ENCODE results near the gene DHX9. TPM values are rescaled to one million over a fixed set of nuclear protein-coding genes. Genes with fewer than 3 reads are reported as not detected.

DHX9 gene
- total and polyA plus RNA-seq, 2 of the 13 experiments (the other 11 are each of a cell fraction or from before 2014, with no cell fraction given): 84.8 to 211 TPM

DNA sequence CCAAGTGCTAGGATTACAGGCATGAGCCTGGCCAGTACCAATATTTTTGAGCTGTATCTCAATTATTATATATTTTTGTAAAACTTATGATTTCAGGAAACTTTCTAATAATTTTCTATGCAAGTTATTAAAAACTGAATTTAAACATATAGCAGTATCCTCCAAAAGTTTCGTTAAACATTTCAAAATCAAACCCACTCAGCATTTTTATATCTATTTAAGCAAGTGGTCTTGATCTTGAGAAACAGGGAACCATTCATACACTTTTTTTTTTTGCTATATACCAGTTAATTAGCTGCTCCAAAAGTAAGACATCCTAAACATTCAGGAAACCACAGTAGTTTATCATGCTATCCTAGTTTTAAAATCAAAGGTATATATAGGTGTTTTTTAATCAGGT lies 91.8 kb downstream of the DHX9 start:
- H3K79me2 ChIP-seq (ENCODE audit: insufficient read depth, low read length): no peaks in the 10 kb centered on the region
- TF ChIP-seq, protein P1, sequence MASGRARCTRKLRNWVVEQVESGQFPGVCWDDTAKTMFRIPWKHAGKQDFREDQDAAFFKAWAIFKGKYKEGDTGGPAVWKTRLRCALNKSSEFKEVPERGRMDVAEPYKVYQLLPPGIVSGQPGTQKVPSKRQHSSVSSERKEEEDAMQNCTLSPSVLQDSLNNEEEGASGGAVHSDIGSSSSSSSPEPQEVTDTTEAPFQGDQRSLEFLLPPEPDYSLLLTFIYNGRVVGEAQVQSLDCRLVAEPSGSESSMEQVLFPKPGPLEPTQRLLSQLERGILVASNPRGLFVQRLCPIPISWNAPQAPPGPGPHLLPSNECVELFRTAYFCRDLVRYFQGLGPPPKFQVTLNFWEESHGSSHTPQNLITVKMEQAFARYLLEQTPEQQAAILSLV (CRISPR knock-in tag; IDR thresholded peaks at IDR 0.05; ENCODE audit: borderline replicate concordance): no peak
- TF ChIP-seq, protein P2, sequence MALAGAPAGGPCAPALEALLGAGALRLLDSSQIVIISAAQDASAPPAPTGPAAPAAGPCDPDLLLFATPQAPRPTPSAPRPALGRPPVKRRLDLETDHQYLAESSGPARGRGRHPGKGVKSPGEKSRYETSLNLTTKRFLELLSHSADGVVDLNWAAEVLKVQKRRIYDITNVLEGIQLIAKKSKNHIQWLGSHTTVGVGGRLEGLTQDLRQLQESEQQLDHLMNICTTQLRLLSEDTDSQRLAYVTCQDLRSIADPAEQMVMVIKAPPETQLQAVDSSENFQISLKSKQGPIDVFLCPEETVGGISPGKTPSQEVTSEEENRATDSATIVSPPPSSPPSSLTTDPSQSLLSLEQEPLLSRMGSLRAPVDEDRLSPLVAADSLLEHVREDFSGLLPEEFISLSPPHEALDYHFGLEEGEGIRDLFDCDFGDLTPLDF (CRISPR knock-in tag; IDR thresholded peaks at IDR 0.05): no peak
- TF ChIP-seq RFX5 (IDR thresholded peaks at IDR 0.05; ENCODE audit: low read depth, low read length): no peak
- TF ChIP-seq, protein P3, sequence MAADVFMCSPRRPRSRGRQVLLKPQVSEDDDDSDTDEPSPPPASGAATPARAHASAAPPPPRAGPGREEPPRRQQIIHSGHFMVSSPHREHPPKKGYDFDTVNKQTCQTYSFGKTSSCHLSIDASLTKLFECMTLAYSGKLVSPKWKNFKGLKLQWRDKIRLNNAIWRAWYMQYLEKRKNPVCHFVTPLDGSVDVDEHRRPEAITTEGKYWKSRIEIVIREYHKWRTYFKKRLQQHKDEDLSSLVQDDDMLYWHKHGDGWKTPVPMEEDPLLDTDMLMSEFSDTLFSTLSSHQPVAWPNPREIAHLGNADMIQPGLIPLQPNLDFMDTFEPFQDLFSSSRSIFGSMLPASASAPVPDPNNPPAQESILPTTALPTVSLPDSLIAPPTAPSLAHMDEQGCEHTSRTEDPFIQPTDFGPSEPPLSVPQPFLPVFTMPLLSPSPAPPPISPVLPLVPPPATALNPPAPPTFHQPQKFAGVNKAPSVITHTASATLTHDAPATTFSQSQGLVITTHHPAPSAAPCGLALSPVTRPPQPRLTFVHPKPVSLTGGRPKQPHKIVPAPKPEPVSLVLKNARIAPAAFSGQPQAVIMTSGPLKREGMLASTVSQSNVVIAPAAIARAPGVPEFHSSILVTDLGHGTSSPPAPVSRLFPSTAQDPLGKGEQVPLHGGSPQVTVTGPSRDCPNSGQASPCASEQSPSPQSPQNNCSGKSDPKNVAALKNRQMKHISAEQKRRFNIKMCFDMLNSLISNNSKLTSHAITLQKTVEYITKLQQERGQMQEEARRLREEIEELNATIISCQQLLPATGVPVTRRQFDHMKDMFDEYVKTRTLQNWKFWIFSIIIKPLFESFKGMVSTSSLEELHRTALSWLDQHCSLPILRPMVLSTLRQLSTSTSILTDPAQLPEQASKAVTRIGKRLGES (CRISPR knock-in tag; IDR thresholded peaks at IDR 0.05; ENCODE audit: borderline replicate concordance): no peak
- TF ChIP-seq, protein P4, sequence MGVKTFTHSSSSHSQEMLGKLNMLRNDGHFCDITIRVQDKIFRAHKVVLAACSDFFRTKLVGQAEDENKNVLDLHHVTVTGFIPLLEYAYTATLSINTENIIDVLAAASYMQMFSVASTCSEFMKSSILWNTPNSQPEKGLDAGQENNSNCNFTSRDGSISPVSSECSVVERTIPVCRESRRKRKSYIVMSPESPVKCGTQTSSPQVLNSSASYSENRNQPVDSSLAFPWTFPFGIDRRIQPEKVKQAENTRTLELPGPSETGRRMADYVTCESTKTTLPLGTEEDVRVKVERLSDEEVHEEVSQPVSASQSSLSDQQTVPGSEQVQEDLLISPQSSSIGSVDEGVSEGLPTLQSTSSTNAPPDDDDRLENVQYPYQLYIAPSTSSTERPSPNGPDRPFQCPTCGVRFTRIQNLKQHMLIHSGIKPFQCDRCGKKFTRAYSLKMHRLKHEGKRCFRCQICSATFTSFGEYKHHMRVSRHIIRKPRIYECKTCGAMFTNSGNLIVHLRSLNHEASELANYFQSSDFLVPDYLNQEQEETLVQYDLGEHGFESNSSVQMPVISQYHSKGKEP (CRISPR knock-in tag; IDR thresholded peaks at IDR 0.05): no peak
- TF ChIP-seq, protein P5, sequence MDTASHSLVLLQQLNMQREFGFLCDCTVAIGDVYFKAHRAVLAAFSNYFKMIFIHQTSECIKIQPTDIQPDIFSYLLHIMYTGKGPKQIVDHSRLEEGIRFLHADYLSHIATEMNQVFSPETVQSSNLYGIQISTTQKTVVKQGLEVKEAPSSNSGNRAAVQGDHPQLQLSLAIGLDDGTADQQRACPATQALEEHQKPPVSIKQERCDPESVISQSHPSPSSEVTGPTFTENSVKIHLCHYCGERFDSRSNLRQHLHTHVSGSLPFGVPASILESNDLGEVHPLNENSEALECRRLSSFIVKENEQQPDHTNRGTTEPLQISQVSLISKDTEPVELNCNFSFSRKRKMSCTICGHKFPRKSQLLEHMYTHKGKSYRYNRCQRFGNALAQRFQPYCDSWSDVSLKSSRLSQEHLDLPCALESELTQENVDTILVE (CRISPR knock-in tag; IDR thresholded peaks at IDR 0.05): no peak
- TF ChIP-seq, protein P6, sequence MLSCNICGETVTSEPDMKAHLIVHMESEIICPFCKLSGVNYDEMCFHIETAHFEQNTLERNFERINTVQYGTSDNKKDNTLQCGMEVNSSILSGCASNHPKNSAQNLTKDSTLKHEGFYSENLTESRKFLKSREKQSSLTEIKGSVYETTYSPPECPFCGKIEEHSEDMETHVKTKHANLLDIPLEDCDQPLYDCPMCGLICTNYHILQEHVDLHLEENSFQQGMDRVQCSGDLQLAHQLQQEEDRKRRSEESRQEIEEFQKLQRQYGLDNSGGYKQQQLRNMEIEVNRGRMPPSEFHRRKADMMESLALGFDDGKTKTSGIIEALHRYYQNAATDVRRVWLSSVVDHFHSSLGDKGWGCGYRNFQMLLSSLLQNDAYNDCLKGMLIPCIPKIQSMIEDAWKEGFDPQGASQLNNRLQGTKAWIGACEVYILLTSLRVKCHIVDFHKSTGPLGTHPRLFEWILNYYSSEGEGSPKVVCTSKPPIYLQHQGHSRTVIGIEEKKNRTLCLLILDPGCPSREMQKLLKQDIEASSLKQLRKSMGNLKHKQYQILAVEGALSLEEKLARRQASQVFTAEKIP (CRISPR knock-in tag; IDR thresholded peaks at IDR 0.05; ENCODE audit: borderline replicate concordance): no peak
- peak; percentile 46; the same call in 1 of the 2 replicates for TF ChIP-seq MAFF (IDR thresholded peaks at IDR 0.05; ENCODE audit: low read depth, low read length)
- TF ChIP-seq, protein P7, sequence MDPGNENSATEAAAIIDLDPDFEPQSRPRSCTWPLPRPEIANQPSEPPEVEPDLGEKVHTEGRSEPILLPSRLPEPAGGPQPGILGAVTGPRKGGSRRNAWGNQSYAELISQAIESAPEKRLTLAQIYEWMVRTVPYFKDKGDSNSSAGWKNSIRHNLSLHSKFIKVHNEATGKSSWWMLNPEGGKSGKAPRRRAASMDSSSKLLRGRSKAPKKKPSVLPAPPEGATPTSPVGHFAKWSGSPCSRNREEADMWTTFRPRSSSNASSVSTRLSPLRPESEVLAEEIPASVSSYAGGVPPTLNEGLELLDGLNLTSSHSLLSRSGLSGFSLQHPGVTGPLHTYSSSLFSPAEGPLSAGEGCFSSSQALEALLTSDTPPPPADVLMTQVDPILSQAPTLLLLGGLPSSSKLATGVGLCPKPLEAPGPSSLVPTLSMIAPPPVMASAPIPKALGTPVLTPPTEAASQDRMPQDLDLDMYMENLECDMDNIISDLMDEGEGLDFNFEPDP (CRISPR knock-in tag; conservative IDR thresholded peaks at IDR 0.05): no peak
- peak in 1 of 2 experiments; percentile 74; a peak in 3 of 4 replicates for TF ChIP-seq MAFK (conservative IDR thresholded peaks at IDR 0.05 in 1 of 2, IDR thresholded peaks at IDR 0.05 in 1 of 2; ENCODE audit: low read length in 2 of 2)
- TF ChIP-seq CENPX (CRISPR knock-in tag; IDR thresholded peaks at IDR 0.05): no peak
- no peaks in the 10 kb centered on the region for H3K4me1 ChIP-seq (ENCODE audit: insufficient read depth, low read length)
- H3K9me3 ChIP-seq (ENCODE audit: low read length): peaks cover 5% of the 10 kb centered on the region; the same call in 1 of the 2 replicates
- no peak overlapping the region for H3K27ac ChIP-seq (ENCODE audit: extremely low read length, insufficient read depth, low read length)
- H3K36me3 ChIP-seq (replicated peaks in 1 of 2; ENCODE audit: control insufficient read depth in 1 of 2, insufficient read depth in 2 of 2, low read length in 2 of 2): no peaks in the 10 kb centered on the region
- H3K4me2 ChIP-seq (ENCODE audit: low read depth, low read length): no peak overlapping the region
- POLR2A ChIA-PET: no interaction called here
- H3K4me3 ChIP-seq (replicated peaks in 1 of 3; ENCODE audit: insufficient read depth in 1 of 3, low read depth in 2 of 3, low read length in 3 of 3): no peak overlapping the region
- 0% methylated on average over 1 of the region's 1 CpG for WGBS (ENCODE audit: low lambda C conversion rate)
- DNase-seq (ENCODE audit: low spot score): no peak
- H2AFZ ChIP-seq (ENCODE audit: low read length): no peak overlapping the region
- in situ Hi-C loops (cut with HindIII; ENCODE audit: extremely low pct_ligation_motif_present, low pct_unique_long_range_greater_than_20kb): no loop called here
- no peaks in the 10 kb centered on the region for H3K27me3 ChIP-seq (ENCODE audit: control insufficient read depth in 1 of 2, insufficient read depth in 2 of 2, low read length in 2 of 2)
- CTCF ChIA-PET (ENCODE audit: low intra/inter-chr PET ratio, low total read pairs): no interaction called here
- intact Hi-C loops (cut with micrococcal nuclease; ENCODE audit: unreplicated experiment): no loop called here
- BruUV-seq (replicated peaks): no TSS peak
- ATAC-seq: no peak
- no peaks in the 10 kb centered on the region for H4K20me1 ChIP-seq (ENCODE audit: insufficient read depth, low read length)
- no peak for FAIRE-seq
- H3K9ac ChIP-seq (ENCODE audit: insufficient read depth, low read depth, low read length): no peak overlapping the region
